ENCODE data around the gene NABP1.

NABP1 gene

DNA sequence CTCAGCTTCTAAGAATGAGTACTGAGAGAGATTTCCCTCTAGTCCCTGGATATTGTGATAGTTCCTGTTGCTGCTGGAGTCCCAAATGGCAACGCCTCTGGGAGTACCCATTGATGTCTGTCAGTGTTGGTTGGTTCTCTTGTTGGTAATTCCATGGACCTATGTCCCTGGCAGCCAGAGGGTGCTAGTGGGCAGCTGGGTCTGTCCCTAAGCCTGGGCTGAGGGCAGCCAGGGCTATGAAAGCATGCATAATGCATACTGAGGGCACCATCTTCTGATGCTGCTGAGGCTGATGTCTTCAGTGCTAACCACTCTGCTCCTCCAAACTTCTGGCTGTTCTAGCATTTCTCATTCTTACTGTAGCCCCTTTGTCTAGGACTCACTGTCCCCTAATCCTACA lies 35.9 kb downstream of the NABP1 start:
- no peak for DNase-seq

DNA sequence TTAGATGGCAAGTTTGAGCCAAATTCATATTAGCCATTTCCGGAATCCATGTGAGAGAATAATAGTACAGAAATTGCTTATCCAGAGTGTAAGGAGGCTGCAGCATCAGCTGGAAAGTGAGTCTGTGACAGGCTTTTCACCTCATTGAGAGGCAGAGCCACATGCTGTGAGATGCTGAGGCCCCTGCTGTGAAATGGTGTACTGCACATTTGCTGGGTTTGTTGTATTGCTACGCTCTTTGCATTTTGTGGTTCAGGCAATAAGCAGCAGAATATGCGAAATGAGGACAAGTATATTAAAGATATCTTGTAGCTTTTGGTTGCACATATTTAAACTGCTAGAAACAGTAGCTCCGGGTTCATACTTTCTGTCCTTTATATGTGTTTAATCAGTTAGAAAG lies 37.0 kb downstream of the NABP1 start:
- DNase-seq = no peak

DNA sequence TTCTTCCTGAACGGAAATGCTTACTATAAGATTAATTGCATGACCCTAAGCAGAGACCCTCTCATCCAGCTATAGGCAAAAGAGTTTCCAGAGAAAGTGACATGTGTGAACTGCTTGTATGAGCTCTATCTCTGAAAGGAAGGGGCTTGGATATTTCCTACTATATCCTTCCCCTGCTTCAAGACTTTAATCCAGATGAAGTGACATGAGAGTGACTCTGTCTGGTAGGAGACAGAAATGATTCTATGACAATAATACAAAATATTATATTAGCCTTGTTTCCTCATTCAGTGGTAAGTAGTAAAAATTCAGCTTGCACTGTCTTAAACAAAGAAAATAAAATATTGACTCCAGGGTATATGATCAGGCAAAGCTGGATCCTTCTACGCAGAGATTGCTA lies 37.5 kb downstream of the NABP1 start:
- no peak for DNase-seq

DNA sequence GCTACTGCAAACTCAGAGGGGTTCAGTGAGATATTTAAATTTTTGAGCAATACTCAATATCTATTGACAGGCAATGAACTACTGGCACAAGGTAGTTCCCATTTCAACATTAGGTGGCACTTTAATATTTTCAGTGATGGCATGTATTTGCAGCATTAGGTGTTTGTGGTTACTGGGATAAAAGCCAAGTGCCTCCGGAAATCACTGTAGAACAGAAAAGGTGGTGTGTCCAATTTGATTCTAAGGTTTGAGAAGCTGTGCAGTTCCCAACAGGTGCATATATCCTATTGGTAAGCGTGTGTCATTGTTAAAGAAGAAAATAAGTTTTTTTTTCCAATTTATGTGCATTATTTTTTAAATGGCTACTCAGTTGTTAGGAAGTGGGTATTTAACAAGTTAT lies 41.3 kb downstream of the NABP1 start:
- no peak for DNase-seq

DNA sequence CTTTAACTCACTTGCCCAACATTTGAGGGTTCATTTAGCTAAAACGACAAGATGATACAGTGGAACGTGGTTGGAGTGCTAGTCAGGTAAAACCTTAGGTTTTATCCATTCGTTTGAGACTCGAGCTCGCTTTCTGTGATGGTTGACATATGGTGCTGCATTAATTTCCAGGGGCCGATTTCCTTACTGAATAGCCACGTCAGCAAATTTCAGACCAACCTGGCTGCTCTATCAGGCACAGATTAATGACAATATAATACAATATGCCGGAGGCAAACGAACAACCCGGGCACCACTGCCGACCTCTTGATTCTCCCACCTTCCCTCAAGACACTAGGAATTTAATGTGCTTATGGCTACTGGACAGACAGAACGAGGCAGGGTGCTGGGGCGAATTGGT lies 42.0 kb downstream of the NABP1 start:
- no peak for DNase-seq

DNA sequence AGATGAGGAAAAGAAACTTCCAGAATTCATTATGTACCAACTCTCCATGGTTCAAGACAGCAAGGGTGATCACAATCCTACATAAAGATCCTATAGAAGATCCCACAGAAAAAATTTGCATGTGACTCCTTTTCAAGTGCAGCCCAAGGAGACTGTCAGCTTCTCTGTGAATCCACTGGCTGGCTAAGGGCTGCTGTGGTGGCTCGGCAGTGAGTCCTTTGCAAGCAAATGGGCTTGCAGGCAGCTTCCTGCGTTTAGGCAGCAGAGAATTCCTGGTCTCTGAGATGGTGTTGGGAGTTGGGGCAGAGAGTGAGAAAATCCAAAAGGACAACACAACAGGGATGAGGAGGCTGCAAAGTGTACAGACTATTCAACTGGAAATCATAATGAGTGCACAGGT lies 43.4 kb downstream of the NABP1 start:
- no peak for DNase-seq

DNA sequence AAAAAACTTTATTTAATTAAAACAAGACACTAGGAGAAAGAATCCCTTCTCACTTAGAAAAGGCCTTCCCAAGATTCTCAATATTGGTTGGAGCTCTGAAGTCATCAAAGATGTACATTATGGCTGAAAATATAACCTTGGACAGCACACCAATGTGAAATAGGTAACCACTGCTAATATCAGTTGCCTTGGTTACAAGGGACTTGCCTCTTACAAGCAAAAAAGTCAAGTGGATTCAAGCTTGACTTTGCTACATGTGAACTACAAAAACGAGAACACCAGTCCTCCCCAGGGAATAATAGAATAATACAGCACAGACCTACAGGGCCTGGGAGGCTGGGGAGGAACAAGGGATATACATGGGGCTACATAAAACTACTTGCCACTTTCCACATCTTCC lies 46.1 kb downstream of the NABP1 start:
- no peak for DNase-seq

DNA sequence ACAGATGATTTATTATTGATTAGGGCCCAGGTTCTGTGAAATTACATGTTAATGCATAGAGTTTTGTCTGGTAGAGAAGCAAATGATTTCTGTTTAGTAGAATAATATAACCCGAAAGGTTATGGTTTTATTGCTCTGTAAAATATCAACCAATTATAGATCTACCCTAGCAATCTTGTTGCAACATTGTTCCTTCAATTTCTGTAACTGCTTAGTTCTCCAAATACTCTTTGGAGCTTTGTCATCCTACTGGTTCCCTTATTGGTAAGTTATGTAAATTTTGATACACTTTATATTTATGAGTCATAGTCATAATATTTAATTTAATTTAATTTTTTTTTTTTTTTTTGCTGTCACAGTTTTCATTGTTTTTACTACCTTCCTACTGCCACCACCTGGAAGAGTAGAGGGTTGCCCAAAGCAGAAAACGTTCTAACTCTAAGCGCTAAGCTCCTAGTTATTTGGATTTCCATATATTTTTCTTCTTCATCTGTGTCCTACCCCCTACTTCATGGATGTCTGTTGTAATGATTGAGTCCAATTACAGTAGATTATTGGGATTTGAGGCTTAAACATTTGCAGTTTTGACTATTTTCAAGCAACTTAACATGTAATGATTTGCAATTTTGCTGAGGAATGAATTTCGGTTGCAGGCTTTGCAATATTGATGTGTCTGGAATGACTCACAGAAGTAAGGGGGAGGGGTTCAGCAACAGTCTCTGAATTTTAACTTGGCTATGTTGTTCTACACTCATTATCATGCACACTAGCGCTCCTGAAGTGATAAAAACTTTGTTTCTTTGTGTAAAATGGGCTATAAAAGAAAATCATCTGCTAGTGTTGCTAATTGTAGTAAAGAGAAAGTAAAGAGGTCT lies 51.1 kb downstream of the NABP1 start:
- no peak for DNase-seq

DNA sequence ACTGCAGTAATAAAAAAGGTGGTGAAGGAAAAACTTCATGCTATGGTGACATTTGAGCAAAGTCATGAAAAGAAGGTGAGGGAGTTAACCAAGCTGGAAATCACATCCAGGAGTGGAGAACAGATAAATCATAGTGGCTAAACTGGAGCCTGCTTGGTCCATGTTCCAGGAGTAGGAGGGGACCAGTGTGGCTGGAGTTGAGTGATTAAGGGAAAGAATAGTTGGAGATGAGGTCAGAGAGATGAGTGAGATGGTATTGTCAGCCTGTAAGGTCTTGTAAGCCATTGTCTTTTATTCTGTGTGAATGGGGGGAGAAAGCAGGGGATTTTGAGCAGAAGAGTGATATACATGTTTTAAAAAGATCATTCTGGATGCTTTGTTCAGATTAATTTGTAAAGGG lies 52.3 kb downstream of the NABP1 start:
- no peak for DNase-seq
